Spinal cord (tissue), 10 donors: ENCODE results near the gene TMEM259. TPM values are rescaled to one million over a fixed set of nuclear protein-coding genes. Genes with fewer than 3 reads are reported as not detected.

Experiments used
- DNase-seq, 6 donors: peaks; one replicate each; pipeline versions ENCODE4 v3.0.0 to v3.0.0-alpha.2; 2013 to 2015; ENCODE audit warnings: low spot score in 6 of 6, low read depth in 4 of 6
- H3K27ac ChIP-seq: one replicate; pipeline ENCODE4 v1.5.1; 2013; ENCODE audit warnings: low read depth, low read length, control low read depth
- H3K27me3 ChIP-seq: one replicate; pipeline ENCODE4 v1.6.1; 2013; ENCODE audit warnings: low read length; ENCODE audit not compliant: control insufficient read depth, insufficient read depth
- H3K36me3 ChIP-seq: one replicate; pipeline ENCODE4 v1.6.1; 2013; ENCODE audit warnings: low read length; ENCODE audit not compliant: control insufficient read depth, insufficient read depth
- H3K4me1 ChIP-seq: one replicate; pipeline ENCODE4 v1.6.1; 2013; ENCODE audit warnings: low read length; ENCODE audit not compliant: control insufficient read depth, insufficient read depth
- H3K4me3 ChIP-seq: one replicate; pipeline ENCODE4 v1.5.1; 2013; ENCODE audit warnings: low read depth, low read length, control low read depth
- H3K9me3 ChIP-seq: one replicate; pipeline ENCODE4 v1.6.1; 2013; ENCODE audit warnings: low read length; ENCODE audit not compliant: control insufficient read depth, insufficient read depth
- whole genome bisulfite sequencing: methylation state at CpG from one replicate; pipeline ENCODE4 v1.1.5; 2013; ENCODE audit warnings: missing lambda C conversion rate; ENCODE audit not compliant: insufficient coverage; 5-methylcytosine and 5-hydroxymethylcytosine counted together
- long read RNA-seq, 4 donors: transcript quantifications; one replicate each; lab custom pipeline, GENCODE V29; 2026
- polyA plus RNA-seq, 2 donors: library from polyadenylated mRNA; unstranded; fragments of 120-200 nt; gene quantifications; one replicate each; pipeline ENCODE4 v1.2.1, GENCODE V29; 2013; ENCODE audit not compliant: insufficient read length in 2 of 2
- total RNA-seq, 2 donors: library from RNA; depleted of rRNA in 1 of 2; stranded (reverse); fragments of 120-200 nt in 1 of 2; fragments of >200 nt in 1 of 2; gene quantifications; one replicate each; pipeline versions ENCODE4 v1.2.3 to v1.2.4, GENCODE V29; 2013 to 2014
- donor health status: healthy.

The TMEM259 gene
- 10 to 100 TPM; 32.7 to 97.4 TPM for total RNA-seq
- polyA plus RNA-seq: 100 to 1,000 TPM; 163 to 191 TPM
- long read RNA-seq, donor 1, transcript TMEM259-208 (1 exons, 1,637 nt): major isoform, 39 of 82 reads
- long read RNA-seq, donor 1, transcript TMEM259-202 (11 exons, 2,748 nt): minor isoform, 17 of 82 reads
- long read RNA-seq, donor 1, partial matches to known transcripts: 17 of 82 reads
- long read RNA-seq, donor 1, other reads (novel, unspliced or antisense): 7 of 82 reads
- long read RNA-seq, donor 2, transcript TMEM259-208 (1 exons, 1,637 nt): major isoform, 14 of 33 reads
- long read RNA-seq, donor 2, partial matches to known transcripts: 17 of 33 reads
- long read RNA-seq, donor 2, other reads (novel, unspliced or antisense): 0 of 33 reads
- long read RNA-seq, donor 3, transcript TMEM259-208 (1 exons, 1,637 nt): major isoform, 11 of 28 reads
- long read RNA-seq, donor 3, partial matches to known transcripts: 15 of 28 reads
- long read RNA-seq, donor 3, other reads (novel, unspliced or antisense): 0 of 28 reads
- long read RNA-seq, donor 4, transcript TMEM259-202 (11 exons, 2,748 nt): minor isoform, 8 of 55 reads
- long read RNA-seq, donor 4, transcript TMEM259-208 (1 exons, 1,637 nt): major isoform, 33 of 55 reads
- long read RNA-seq, donor 4, partial matches to known transcripts: 14 of 55 reads
- long read RNA-seq, donor 4, other reads (novel, unspliced or antisense): 0 of 55 reads

GRCh38 chr19:1020868-1021425, at the start of gene TMEM259:
TMEM259 (minus strand) TSS chr19:1021123; CDS start chr19:1020996, 127 bp downstream.
- Histone ChIP-seq H3K4me3 (peak within 1 kb of the TSS; percentile 83), H3K27ac (peak within 1 kb of the TSS; percentile 95), H3K9me3 (no peaks in the 10 kb centered on the region), H3K27me3 (peaks cover 4% of the 10 kb centered on the region), H3K36me3 (peaks cover 39% of the 10 kb centered on the region), H3K4me1 (peaks cover 53% of the 10 kb centered on the region)
- WGBS: under 1% methylated on average over 53 of the region's 68 CpGs
- DNase-seq: peak; percentile 96 to 99 (median 98)

- Histone ChIP-seq H3K9me3 (no peaks in the 10 kb centered on the region), H3K27me3 (peaks cover 67% of the 10 kb centered on the region), H3K4me1 (peaks cover 27% of the 10 kb centered on the region), H3K4me3 (no peak overlapping the region), H3K36me3 (peaks cover 2% of the 10 kb centered on the region), H3K27ac (no peak overlapping the region)
- DNase-seq: no peak
- WGBS: 5% methylated on average over 21 of the region's 21 CpGs
These were observed 49.6 kb upstream of the TMEM259 start for GRCh38 chr19:1070576-1070930.

GRCh38 chr19:1069009-1069779, 48.3 kb upstream of the TMEM259 start:
- H3K36me3 ChIP-seq: peaks cover 2% of the 10 kb centered on the region
- WGBS: 65% methylated on average over 25 of the region's 25 CpGs
- peaks cover 36% of the 10 kb centered on the region for H3K4me1 ChIP-seq
- H3K27me3 ChIP-seq: peaks cover 79% of the 10 kb centered on the region
- no peak for DNase-seq
- no peaks in the 10 kb centered on the region for H3K9me3 ChIP-seq
- no peak overlapping the region for H3K4me3 ChIP-seq
- H3K27ac ChIP-seq: no peak overlapping the region

GRCh38 chr19:1068009-1069001, 47.4 kb upstream of the TMEM259 start:
- no peaks in the 10 kb centered on the region for H3K9me3 ChIP-seq
- peaks cover 6% of the 10 kb centered on the region for H3K36me3 ChIP-seq
- peaks cover 84% of the 10 kb centered on the region for H3K27me3 ChIP-seq
- DNase-seq: no peak
- no peak overlapping the region for H3K4me3 ChIP-seq
- H3K27ac ChIP-seq: no peak overlapping the region
- H3K4me1 ChIP-seq: peaks cover 35% of the 10 kb centered on the region
- 89% methylated on average over 38 of the region's 45 CpGs for WGBS

GRCh38 chr19:1067341-1067957, 46.5 kb upstream of the TMEM259 start:
- no peak for DNase-seq
- no peaks in the 10 kb centered on the region for H3K9me3 ChIP-seq
- H3K4me3 ChIP-seq: no peak overlapping the region
- H3K4me1 ChIP-seq: peaks cover 35% of the 10 kb centered on the region
- WGBS: 5% methylated on average over 34 of the region's 38 CpGs
- peaks cover 81% of the 10 kb centered on the region for H3K27me3 ChIP-seq
- no peak overlapping the region for H3K27ac ChIP-seq
- H3K36me3 ChIP-seq: peaks cover 8% of the 10 kb centered on the region

GRCh38 chr19:1066748-1067340, 45.9 kb upstream of the TMEM259 start, which contains the start of gene ARHGAP45:
ARHGAP45 (plus strand) TSS chr19:1067167; CDS start chr19:1067406, 239 bp downstream.
- Histone ChIP-seq H3K27ac (no peak within 1 kb of the TSS), H3K27me3 (peaks cover 75% of the 10 kb centered on the region), H3K9me3 (no peaks in the 10 kb centered on the region), H3K4me3 (no peak within 1 kb of the TSS), H3K36me3 (peaks cover 12% of the 10 kb centered on the region), H3K4me1 (peaks cover 35% of the 10 kb centered on the region)
- WGBS: 6% methylated on average over 61 of the region's 61 CpGs
- no peak for DNase-seq

GRCh38 chr19:1066251-1066747, 45.4 kb upstream of the TMEM259 start:
- no peak for DNase-seq
- Histone ChIP-seq H3K9me3 (no peaks in the 10 kb centered on the region), H3K36me3 (peaks cover 15% of the 10 kb centered on the region), H3K27me3 (peaks cover 72% of the 10 kb centered on the region), H3K27ac (no peak overlapping the region), H3K4me3 (no peak overlapping the region), H3K4me1 (peaks cover 32% of the 10 kb centered on the region)
- WGBS: 45% methylated on average over 14 of the region's 17 CpGs

- no peak for DNase-seq
- H3K36me3 ChIP-seq: peaks cover 15% of the 10 kb centered on the region
- 58% methylated on average over 17 of the region's 17 CpGs for WGBS
- peaks cover 67% of the 10 kb centered on the region for H3K27me3 ChIP-seq
- no peak overlapping the region for H3K4me3 ChIP-seq
- H3K27ac ChIP-seq: no peak overlapping the region
- peaks cover 28% of the 10 kb centered on the region for H3K4me1 ChIP-seq
- no peaks in the 10 kb centered on the region for H3K9me3 ChIP-seq
These were observed 44.7 kb upstream of the TMEM259 start for GRCh38 chr19:1065606-1066109.
